Activated effector memory CD4-positive, alpha-beta T cell treated with anti-CD3 and anti-CD28 coated beads, Interleukin-2, amount 50 U/mL, for 16 hours (primary cell): ENCODE results near the gene RETN.

Experiments
- DNase-seq: peaks from one replicate; pipeline ENCODE4 v3.0.0-alpha.2; 2020

The RETN gene, protein sequence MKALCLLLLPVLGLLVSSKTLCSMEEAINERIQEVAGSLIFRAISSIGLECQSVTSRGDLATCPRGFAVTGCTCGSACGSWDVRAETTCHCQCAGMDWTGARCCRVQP

DNA sequence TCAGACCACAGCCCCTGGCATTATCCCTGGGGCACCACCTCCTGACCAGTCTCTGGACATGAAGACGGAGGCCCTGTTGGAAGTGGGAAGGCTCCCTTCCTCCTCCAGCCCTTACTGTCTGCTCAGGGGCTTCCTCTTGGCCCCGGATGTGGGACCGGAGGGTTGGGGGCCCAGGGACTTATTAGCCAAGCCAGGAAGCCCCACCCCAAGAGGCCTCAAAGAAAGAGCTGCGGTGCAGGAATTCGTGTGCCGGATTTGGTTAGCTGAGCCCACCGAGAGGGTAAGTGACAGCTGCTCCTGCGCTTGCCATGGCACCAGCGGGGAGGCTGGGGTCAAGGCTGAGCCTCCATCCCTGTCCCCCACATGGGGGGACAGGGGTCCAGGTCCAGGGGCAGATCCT lies at the start of gene RETN:
TSS of gene RETN (plus strand) at position 208 of the 400 bp plus-strand sequence. CDS start 278 bp downstream, outside the sequence.
- DNase-seq: no peak

DNA sequence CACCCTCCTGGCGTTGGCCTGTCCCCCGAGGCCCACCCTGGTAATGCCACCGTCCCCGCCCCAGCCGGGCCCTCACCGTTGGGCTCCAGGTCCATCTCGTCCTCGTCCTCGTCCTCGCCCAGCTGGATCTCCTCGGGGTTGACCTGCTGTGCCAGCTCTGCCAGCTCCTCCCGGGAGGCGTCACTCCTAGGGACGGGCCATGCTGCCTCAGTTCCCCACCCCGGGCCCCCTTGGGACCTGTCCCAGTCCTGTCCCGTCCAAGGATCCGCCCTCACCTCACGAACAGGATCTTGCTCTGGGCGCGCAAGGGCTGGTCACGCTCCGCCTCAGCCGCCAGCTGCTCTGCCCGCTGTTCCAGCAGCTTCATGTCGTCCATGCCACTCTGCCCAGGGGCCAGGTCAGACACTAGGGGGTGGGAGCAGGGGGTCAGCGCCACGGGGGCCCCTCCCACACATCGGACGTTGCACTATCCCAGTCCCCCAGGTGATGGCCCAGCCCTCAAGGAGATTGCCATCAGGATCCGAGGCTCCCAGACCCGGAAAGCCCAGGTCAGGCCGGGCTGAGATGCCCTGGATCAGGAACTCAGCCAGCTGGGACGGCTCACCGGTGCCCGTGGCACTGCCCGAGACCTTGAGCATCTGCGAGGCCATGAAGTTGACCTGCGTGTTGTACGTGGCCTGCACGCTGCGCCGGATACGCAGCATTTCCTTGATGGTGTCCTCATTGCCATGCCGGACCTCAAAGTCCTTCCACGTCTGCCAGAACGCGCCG lies 49.0 kb upstream of the RETN start:
- no peak for DNase-seq

DNA sequence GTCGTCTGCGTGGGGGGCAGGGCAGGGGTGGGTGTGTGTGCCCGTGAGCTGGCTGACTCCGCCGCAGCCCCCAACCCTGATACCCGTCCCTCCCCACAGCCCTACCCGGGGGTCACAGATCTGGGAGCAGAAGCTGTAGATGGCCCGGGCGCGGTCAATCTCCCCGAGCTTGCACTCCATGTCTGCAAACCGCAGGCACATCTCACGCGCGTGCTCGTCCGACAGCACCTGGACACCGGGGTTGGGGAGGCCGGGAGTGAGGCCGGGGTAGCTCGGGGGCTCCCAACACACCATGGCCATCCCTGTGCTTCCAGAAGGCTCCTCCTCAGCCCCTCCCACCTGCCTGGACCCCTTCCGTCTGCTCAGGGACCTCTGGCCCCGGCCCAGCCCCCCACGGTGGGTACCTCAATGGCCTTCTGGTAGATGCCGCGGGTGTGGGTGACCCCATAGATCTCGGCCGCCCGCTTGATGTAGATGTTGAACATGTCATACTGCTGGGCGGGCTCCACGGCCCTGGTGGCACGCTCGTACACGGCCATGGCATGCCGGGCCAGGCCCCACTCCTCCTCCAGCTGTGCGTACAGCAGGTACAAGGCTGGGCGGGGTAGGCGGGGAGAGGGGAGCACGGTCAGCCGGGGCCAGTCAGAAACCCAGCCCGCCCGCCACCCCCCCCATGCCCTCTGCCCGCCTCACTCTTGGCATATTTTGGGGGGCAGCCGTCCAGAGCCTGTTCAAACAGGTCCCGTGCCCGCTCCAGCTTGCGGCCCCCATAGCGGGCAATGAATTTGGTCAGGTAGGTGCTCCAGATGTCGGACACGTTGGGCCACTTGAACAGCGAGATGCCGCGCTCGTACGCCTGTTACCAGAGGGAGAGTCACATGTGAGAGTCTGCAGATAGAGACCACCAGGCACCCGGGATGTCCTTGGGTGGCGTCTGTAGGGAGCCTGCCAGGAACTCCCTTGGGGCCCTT lies 48.1 kb upstream of the RETN start:
- DNase-seq: no peak

DNA sequence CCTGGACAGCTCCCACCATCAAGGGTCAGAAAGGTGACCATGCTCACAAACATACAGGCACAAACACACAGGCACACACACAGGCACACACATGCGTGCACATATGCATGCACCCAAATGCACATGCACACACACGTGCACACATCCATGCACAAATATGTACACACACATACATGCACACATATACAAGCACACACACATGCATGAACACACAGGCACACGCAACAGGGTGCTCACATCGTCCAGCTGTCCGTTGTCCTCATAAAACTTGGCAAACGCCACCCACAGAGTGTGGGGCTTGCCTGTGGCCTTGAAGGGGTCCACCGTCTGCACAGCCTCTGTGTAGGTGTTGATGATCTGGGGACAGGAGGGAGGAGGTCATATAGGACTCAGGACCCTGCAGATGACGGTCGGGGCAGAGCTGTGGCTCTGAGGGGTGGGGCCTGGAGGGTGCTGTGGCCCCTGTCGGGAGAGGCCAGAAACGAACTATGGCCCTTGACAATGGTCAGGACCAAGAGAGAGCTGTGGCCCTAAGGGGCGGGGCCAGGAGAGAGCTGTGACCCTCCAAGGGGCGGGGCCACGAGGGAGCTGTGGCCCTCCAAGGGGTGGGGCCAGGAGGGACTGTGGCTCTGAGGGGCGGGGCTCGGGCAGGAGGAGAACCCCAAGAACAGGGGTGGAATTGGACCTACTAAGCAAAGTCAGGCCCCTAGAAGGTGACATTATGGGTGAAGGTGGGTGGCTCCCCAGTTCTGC lies 45.7 kb upstream of the RETN start:
- no peak for DNase-seq

DNA sequence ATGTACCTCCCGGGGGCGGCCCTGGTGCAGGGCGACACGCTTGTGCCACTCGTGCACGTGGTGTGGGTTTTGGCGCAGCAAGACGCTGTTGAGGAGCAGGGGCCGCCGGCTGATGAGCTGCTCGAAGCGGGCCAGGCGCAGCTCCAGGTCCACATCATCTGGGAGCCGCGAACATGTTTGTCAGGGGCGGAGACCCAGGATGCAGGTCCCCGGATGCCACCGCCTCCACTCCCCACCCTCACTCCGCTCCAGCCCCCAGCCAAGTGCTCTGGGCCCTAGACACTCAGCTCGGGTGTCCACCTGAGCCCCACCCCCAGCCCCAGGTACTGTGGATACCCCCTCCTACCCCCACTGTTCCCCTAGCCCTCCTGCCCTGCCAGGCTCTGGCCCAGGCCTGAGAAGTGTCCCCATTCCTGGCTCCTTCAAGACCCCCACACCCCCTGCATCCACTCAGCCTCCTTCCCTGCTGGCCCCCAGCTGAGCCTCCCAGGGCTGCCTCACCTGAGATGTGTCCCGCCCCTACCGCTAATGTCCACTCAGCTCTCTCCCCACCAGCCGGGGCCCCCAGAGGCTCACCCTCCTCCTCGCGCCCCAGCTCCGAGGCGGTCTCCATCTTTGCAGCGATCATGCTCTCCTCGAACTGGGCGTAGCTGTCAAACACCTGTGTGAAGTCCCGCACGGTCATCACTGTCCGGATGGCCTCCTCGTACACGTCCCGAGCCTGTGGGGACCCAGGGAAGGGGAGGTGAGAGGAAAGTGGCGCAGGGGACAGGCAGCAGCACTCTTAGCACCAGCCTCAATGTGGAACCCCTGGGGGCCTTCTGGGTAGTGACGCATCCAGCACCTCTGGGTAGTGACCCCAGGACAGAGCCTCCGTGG lies 44.9 kb upstream of the RETN start:
- DNase-seq: no peak

DNA sequence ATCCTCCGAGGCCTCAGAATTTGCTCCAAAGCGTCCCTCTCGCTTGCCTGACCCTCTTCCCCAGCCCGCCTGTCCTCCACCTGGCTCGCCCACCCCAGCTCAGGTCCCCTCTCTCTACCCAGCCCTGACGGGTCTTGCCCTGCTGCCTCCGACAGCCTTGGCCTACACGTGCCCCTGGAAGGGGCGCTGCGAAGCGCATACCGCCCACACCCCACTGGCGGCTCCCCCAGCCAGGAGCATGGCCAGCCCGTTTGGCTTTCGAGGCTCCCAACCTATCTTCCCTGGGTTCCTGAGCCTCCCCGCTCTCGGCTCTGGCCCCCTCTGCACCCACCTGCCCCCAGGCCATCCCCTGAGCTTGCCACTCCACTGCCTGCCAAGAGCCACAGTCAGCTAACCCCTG lies 44.0 kb upstream of the RETN start:
- no peak for DNase-seq

DNA sequence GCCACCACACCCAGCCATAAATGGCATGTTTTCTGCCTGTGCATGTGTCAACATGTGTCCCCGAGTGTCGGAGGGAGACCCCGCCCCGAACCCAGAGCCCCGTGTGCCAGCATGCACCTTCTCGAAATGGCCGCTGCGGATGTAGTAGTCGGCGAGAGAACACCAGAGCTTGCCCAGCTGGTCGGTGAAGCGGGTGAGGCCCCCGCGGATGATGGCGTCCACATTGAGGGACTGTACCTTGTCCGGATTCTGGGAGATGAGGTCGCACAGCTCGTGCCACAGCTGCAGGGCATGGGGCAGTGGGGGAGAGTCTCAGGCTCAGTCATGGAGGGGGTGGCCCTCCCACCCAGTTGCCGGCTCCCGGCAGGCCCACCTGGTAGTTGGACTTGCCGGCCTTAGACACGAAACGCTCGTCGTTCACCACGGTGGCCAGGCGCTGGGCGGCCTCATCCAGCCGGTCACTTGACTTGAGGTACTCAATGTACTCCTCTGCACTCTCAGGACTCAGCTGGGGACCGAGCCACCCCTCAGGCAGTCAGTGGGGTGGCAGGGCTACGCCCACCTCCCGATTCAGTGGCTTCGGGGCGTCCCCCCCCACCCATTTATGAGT lies 43.0 kb upstream of the RETN start:
- DNase-seq: no peak

DNA sequence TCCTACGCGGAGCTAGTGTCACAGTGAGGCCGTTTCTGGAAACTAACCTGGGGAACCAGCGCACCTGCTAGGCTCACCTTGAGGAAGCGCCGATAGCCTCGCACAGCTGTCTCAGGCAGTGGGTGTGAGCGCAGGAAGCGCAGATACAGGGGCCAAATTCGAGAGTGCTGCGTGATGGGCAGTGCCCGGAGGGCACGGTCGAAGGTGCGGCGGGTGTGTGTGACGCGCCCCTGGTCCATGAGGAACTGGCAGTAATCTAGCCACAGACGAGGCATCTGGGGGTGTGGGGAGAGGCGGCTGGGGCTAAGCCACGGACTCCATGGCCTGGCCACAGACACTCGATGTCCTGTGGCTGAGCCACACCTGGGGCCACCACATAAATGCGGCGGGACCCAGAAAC lies 41.7 kb upstream of the RETN start:
- DNase-seq: no peak

DNA sequence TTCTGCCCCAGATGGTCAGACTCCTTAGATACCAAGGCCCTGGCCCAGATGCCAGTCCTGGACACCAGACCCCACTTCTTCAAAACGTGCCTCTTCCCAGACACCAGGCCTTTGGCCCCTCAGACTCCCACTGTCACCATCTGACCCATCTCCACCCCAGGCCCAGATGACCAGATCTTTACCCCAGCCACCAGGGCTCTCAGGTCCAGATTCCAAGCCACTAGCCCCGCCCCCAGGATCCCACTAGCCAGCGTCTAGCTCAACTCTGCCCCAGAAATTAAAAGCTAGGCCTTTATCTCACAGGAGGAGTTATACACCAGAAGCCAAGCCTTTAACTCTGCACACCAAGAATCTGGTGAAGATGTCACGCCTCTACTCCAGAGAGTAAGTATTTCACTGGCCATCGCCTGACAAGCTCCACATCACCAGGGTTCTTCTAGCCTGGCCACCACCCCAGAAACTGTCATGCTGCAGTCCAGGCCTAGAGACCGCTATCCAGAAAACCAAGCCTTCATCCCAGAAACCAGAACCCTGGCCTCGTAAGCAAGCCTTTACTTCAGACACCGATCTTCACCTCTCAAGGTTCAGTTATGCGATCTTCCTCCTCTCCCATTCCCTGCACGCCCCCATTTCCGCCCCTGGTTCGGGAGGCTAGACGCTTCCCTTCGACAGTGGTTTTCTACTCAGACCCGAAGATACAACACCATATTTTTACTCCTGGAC lies 40.1 kb upstream of the RETN start:
- no peak for DNase-seq

DNA sequence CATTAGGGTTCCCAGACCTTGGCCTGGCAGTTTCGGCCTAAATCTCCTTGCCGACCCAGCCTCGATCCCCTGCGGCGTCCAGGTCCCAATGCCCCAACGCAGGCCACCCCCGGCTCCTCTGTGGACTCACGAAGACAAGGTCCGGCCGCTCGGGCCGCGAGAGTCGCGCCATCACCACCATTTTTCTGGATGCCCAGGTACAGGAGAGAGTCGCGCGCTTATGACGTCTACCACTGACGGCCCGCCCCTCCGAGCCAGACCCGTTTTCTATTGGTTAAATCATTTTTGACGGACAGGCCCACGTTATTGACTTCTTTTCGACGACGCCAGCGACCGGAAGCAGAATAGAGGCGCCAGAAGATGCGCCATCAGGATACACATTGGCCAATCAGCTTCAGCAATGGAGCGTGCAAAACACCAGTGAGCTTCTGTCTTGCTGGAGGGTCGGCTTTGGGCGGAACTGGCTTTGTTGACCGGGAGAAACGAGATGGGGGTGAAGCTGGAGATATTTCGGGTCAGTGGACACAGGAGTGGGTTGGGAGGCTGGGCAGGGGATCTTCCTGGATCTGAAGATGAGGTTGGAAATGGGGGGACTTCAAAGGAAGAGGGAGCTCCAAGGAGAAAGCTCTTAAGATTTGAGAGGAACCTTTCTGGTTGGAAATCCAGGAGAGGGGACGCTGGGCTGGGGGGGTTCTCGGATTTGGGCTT lies 39.3 kb upstream of the RETN start, which contains the start of the genes PET100 and XAB2:
TSS of gene PET100 (plus strand) at position 447 of the 708 bp plus-strand sequence. CDS start at position 488, 41 bp downstream.
TSS of gene XAB2 (minus strand) at position 199 of the 708 bp plus-strand sequence. CDS start at position 181, 18 bp downstream.
- DNase-seq: peak; percentile 98

DNA sequence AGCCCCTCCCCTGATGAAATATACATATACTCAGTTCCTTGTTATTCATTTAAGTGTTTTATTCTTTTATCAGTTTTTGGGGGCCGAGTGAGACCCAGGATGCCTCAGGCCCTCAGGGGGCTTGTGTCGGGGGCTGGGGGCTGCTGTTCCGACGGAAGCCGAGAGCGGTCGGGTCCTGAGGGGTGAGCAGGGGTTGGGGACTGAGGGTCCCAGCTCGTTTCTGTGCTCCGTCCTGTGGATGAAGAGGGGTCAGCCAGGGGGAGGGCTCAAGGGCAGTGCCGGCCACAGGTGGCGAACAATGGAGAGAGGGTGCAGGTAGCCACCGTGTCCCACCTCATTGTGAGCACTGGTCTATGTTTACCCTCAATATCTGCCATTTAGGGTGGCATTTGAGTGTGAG lies 37.3 kb upstream of the RETN start:
- no peak for DNase-seq

DNA sequence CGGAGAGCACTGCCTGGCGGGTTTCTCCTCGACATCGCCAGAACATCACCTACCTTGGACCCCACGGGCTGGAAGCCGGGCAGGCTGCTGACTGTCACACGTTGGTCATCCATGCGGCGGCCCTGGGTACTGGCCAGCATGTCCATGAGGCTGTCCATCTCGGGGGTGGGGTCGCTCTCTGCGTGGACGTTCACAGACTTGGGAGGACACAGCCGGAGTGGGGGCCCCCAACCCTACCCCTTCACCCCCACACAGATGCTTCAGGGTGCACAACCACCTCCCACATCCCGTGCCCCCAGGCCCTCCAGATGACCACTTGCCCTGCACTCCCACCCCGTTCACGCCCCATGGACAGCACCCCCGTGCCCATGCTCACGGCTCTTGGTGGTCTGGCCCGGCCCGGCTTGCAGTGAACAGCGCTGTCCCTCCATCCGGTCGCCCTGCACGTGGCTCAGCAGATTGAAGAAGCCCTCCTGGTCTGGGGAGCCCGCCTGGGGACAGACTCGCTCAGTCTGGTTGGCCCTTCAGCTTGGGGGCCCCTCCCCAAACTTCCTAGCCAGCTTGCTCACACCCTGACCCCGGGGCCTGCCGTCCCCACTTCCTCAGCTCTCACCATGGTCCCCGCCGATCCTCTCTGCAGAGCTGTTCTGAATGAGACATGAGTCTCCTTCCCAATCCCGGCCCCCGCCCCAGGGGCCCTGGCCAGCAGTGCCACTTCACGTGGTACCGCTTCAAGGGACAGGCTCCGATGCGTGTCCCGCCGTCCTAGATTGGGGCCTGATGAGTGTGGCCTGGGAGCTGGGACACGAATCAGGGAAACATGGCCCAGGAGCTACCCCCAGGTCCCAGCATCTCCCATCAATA lies 36.3 kb upstream of the RETN start:
- no peak for DNase-seq

DNA sequence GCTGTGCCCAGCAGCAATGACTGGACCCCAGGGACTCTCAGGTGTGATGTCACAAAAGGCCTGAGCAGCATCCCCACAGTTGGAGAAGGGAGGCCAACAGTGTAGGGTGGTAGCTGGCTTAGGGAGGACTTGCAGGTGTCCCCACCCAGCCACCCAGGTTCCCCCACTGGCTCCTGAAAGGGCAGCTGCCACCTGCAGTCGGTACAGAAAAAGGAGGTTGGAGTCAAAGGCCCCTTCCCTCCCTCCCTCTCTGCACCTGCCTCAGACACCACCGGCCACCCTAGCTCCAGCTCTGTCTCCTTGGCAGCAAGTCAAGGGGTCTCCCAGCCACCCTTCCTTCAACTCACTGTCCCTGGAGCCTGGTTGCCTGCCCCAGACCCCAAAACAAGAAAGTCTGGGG lies 35.2 kb upstream of the RETN start, which contains the start of gene PCP2:
TSS of gene PCP2 (minus strand) at position 22 of the 400 bp plus-strand sequence. CDS start 262 bp downstream, outside the sequence.
- no peak for DNase-seq

DNA sequence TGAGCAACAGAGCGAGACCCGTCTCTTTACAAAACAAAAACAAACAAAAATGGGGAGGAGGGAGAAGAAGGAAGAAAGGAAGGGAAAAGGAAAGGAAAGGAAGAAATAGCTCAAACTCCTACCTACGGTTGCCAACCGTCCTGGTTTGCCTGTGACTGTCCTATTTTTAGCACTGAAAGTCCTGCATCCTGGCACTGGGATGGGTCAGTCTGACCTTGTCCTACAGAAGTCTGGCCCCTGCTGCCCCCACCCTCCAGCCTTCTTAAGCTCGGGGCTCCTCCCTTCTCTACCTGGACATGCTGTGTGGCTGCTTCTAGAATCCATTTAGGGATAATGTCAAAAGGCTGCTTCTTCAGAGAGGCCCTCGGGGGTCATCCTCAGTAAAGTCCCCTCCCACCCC lies 33.2 kb upstream of the RETN start:
- no peak for DNase-seq

DNA sequence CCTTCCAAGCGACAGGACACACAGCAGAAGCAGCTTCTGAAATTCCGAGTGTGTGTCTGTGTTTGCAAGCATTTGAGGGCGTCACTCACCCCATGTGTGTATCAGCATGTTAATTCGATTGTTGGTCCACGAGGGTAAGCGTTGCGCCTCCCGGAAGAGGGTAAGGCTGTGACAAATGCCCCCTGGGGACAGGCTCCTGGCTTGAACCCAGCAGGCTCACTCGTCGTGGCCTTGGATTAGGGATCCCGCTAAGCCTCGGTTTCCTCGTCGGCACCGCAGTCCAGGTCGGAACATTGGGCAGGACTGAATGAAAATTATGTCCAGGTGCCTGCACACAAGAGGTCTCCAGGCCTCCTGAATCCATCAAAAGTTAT lies 32.5 kb upstream of the RETN start:
- DNase-seq: no peak

DNA sequence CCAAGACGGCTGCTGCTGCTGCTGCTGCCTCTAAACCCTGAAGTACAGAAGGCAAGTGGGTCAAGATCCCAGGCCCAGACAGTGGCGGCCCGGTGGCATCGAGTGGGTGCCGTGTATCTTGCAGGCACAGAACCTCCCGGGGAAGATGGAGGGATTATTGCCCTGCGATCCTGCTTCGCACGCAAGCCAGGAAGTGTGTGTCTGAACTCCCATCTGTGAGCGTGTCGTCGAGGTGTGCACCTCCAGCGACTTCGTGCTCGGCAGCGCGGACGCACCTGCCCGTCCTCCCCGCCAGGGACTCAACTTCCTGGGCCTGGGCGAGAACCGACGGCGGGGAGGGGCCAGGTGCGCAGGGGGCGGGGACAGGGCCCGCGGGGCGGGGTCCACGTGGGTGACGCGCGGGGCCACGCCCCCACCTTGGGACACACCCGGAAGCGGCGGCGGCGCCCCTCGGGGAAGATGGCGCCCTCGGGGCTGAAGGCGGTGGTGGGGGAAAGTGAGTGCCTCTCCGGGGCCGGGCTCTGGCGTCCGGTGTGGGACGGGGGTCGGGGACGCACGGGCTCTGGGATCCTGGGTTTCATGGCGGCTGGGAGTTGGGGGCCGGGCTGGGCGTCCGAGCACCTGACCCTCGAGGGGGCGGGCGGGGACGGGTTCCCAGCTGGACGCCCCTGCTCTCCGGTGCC lies 32.0 kb upstream of the RETN start, which contains the start of gene STXBP2:
TSS of gene STXBP2 (plus strand) at position 420 of the 683 bp plus-strand sequence. CDS start at position 460, 40 bp downstream.
- peak; percentile 97 for DNase-seq

DNA sequence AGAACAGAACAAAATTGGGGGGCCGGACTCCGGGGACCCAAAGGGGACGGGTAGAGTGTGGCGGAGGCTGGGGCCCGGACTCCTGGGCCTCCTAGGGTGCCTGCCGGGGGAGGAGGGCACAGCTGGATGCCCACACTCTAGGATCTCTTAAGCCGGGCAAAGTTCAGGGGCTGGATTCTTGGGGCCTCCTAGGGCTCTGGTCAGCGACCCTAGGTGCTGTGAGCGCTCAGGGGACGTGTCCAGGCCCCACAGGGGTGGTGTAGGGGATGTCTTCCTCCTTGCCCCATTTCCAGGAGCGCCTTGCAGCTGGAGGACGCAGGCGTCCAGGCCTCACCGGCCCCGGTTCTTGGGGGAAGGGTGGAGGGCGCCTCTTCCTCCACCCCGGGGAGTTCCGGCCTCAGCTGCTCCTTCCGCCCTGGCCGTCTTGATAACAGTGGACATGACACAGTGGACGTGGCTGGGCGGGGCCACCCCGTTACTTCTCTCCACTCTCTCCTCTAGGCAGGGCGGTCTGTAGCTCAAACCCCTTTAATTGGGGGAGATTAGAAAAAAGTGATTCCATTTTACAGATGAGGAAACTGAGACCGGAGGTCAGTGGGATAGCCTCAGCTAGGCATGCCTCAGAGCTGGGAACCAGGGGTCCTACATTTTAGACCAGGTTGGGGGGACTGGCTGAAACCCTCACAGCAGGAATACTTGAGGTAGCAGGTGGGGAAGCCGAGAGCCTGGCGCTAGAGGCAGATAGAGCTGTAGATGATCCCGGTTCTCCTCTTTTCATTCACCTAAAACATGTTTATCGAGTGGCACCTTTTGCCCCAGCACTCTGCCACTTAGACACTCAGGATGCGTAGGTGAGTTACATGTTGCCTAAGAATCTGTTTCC lies 31.2 kb upstream of the RETN start:
- DNase-seq: peak; percentile 72
